Gastrocnemius medialis (tissue), 4 donors: Measurements from ENCODE around the gene RGS4.

ENCODE experiments used
- CTCF ChIP-seq, 5 experiments: fragments of 450-650 bp in 3 of 5; fragments of 200-600 bp in 2 of 5; sonication (generic) in 2 of 5; IDR thresholded peaks in 4 of 5; conservative IDR thresholded peaks in 1 of 5; 1 replicate in 4 of 5; 2 replicates in 1 of 5; pipeline ENCODE4 v1.5.1; 2016 to 2019; ENCODE audit warnings: antibody characterized with exemption in 5 of 5, mild to moderate bottlenecking in 3 of 5, moderate library complexity in 3 of 5
- POLR2A ChIP-seq, 2 donors: fragments of 450-650 bp; IDR thresholded peaks; one replicate each; pipeline ENCODE4 v1.6.1; 2017; ENCODE audit warnings: antibody characterized with exemption in 2 of 2, mild to moderate bottlenecking in 2 of 2, moderate library complexity in 2 of 2

- TF ChIP-seq CTCF (IDR thresholded peaks at IDR 0.05 in 4 of 5, conservative IDR thresholded peaks at IDR 0.05 in 1 of 5) (no peak), POLR2A (IDR thresholded peaks at IDR 0.05) (no peak)
Measured at GRCh38 chr1:163094589-163094988, 25.4 kb downstream of the RGS4 start.
